ENCODE results near the gene OLIG1. TPM values are rescaled to one million over a fixed set of nuclear protein-coding genes. Genes with fewer than 3 reads are reported as not detected.
A peak's percentile ranks its signal among the peaks of the same experiment; 100 is the strongest.

OLIG1 gene
- total RNA-seq, 1 experiment from 2014 or later = not detected

DNA sequence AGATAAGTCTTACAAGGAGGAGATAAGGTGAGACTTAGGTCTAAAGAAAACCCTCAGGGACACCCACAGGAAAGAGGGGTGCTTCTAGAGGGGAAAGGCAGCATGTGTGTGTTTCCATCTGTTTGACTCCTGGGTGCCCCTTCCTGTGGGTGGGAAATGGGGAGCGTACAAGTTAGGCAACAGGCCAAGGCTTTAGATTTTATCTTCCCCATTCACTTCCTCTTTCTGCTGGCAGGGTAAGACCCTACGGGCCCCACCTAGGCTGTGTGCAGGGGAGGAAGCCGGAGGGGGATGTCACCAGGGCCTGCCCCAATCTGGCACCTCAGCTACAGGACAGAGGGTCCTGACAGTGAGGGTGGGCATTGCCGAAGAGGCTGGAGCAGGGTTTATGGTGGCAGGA lies 2.5 kb upstream of the OLIG1 start:
- TF ChIP-seq, protein P1, sequence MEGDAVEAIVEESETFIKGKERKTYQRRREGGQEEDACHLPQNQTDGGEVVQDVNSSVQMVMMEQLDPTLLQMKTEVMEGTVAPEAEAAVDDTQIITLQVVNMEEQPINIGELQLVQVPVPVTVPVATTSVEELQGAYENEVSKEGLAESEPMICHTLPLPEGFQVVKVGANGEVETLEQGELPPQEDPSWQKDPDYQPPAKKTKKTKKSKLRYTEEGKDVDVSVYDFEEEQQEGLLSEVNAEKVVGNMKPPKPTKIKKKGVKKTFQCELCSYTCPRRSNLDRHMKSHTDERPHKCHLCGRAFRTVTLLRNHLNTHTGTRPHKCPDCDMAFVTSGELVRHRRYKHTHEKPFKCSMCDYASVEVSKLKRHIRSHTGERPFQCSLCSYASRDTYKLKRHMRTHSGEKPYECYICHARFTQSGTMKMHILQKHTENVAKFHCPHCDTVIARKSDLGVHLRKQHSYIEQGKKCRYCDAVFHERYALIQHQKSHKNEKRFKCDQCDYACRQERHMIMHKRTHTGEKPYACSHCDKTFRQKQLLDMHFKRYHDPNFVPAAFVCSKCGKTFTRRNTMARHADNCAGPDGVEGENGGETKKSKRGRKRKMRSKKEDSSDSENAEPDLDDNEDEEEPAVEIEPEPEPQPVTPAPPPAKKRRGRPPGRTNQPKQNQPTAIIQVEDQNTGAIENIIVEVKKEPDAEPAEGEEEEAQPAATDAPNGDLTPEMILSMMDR (IDR thresholded peaks at IDR 0.05; ENCODE audit: unreplicated experiment) = no peak
- no peak overlapping the region for H3K4me3 Mint-ChIP-seq (ENCODE audit: unreplicated experiment)
- no peak for DNase-seq (ENCODE audit: unreplicated experiment)
- ChIA-PET POLR2A (interaction anchor here (0.6 kb wide), 1 partner anchor 319 kb away, joined by 3 read pairs; no protein-coding TSS in a partner anchor), CTCF (interaction anchor here (1.1 kb wide), 1 partner anchor 73 kb away, joined by 3 read pairs; no protein-coding TSS in a partner anchor)
- H3K9me3 Mint-ChIP-seq (ENCODE audit: unreplicated experiment) = no peaks in the 10 kb centered on the region
- H3K27me3 Mint-ChIP-seq (ENCODE audit: insufficient read depth, unreplicated experiment) = peaks cover 88% of the 10 kb centered on the region
- intact Hi-C loops (cut with micrococcal nuclease) = no loop called here
- no peaks in the 10 kb centered on the region for H3K36me3 Mint-ChIP-seq (ENCODE audit: insufficient read depth, unreplicated experiment)
- no peaks in the 10 kb centered on the region for H3K4me1 Mint-ChIP-seq (ENCODE audit: insufficient read depth, unreplicated experiment)
- H3K27ac Mint-ChIP-seq (ENCODE audit: low read depth, unreplicated experiment) = no peak overlapping the region
- no TSS peak for BruUV-seq (replicated peaks)

DNA sequence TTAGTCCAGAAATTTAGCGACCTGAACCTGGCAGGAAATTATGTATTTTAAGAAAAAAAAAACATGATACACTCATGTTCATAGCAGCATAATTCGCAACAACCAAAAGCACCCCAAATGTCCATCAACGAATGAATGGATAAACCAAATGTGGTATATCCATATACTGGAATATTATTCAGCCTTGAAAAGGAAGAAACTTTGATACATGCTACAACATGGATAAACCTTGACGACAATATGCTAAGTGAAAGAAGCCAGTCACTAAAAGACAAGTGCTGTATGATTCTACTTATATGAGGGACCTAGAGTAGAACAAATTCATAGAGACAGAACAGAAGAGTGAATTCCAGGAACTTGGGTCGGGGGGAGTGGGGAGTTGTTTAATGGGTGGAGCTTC lies 698 bp upstream of the OLIG1 start:
- no peaks in the 10 kb centered on the region for H3K36me3 Mint-ChIP-seq (ENCODE audit: insufficient read depth, unreplicated experiment)
- no TSS peak for BruUV-seq (replicated peaks)
- H3K9me3 Mint-ChIP-seq (ENCODE audit: unreplicated experiment) = no peaks in the 10 kb centered on the region
- no peak overlapping the region for H3K27ac Mint-ChIP-seq (ENCODE audit: low read depth, unreplicated experiment)
- no peaks in the 10 kb centered on the region for H3K4me1 Mint-ChIP-seq (ENCODE audit: insufficient read depth, unreplicated experiment)
- ChIA-PET CTCF (no interaction called here), POLR2A (no interaction called here)
- peaks cover 88% of the 10 kb centered on the region for H3K27me3 Mint-ChIP-seq (ENCODE audit: insufficient read depth, unreplicated experiment)
- TF ChIP-seq, protein P1 (IDR thresholded peaks at IDR 0.05; ENCODE audit: unreplicated experiment) = no peak
- no peak for DNase-seq (ENCODE audit: unreplicated experiment)
- intact Hi-C loops (cut with micrococcal nuclease) = no loop called here
- H3K4me3 Mint-ChIP-seq (ENCODE audit: unreplicated experiment) = no peak overlapping the region

DNA sequence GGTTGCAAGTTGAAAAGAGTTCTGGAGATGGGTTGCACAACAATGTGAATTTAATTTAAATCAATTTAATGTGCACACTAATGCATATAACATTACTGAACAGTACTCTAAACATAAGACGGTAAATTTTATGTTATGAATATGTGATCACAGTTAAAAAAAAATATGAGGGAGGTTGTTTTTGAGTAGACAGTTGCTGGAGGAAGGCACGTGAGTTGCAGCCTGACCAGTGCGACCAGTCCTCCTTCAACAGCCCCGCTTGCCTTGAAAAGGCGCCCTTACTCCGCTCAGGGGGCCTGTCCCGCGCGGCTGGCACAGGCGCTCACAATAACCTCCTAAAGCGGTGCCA lies 322 bp upstream of the OLIG1 start:
- peaks cover 88% of the 10 kb centered on the region for H3K27me3 Mint-ChIP-seq (ENCODE audit: insufficient read depth, unreplicated experiment)
- BruUV-seq (replicated peaks) = no TSS peak
- H3K4me3 Mint-ChIP-seq (ENCODE audit: unreplicated experiment) = no peak overlapping the region
- no peaks in the 10 kb centered on the region for H3K36me3 Mint-ChIP-seq (ENCODE audit: insufficient read depth, unreplicated experiment)
- no peak for DNase-seq (ENCODE audit: unreplicated experiment)
- no peaks in the 10 kb centered on the region for H3K4me1 Mint-ChIP-seq (ENCODE audit: insufficient read depth, unreplicated experiment)
- no peak overlapping the region for H3K27ac Mint-ChIP-seq (ENCODE audit: low read depth, unreplicated experiment)
- TF ChIP-seq, protein P1 (IDR thresholded peaks at IDR 0.05; ENCODE audit: unreplicated experiment) = no peak
- intact Hi-C loops (cut with micrococcal nuclease) = no loop called here
- no peaks in the 10 kb centered on the region for H3K9me3 Mint-ChIP-seq (ENCODE audit: unreplicated experiment)
- POLR2A ChIA-PET = no interaction called here
- CTCF ChIA-PET = no interaction called here

DNA sequence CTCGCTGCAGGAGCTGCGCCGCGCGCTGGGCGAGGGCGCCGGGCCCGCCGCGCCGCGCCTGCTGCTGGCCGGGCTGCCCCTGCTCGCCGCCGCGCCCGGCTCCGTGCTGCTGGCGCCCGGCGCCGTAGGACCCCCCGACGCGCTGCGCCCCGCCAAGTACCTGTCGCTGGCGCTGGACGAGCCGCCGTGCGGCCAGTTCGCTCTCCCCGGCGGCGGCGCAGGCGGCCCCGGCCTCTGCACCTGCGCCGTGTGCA lies 730 bp downstream of the OLIG1 start:
- no TSS peak for BruUV-seq (replicated peaks)
- H3K9me3 Mint-ChIP-seq (ENCODE audit: unreplicated experiment) = no peaks in the 10 kb centered on the region
- TF ChIP-seq, protein P1 (IDR thresholded peaks at IDR 0.05; ENCODE audit: unreplicated experiment) = no peak
- CTCF ChIA-PET = no interaction called here
- no peaks in the 10 kb centered on the region for H3K4me1 Mint-ChIP-seq (ENCODE audit: insufficient read depth, unreplicated experiment)
- H3K27me3 Mint-ChIP-seq (ENCODE audit: insufficient read depth, unreplicated experiment) = peaks cover 87% of the 10 kb centered on the region
- no peaks in the 10 kb centered on the region for H3K36me3 Mint-ChIP-seq (ENCODE audit: insufficient read depth, unreplicated experiment)
- DNase-seq (ENCODE audit: unreplicated experiment) = no peak
- H3K27ac Mint-ChIP-seq (ENCODE audit: low read depth, unreplicated experiment) = no peak overlapping the region
- intact Hi-C loops (cut with micrococcal nuclease) = no loop called here
- peak overlapping the region; percentile 49 for H3K4me3 Mint-ChIP-seq (ENCODE audit: unreplicated experiment)
- POLR2A ChIA-PET = no interaction called here

Data from MCF 10A (cell line).